H1 (cell line): ENCODE results near the gene ABCC4. TPM values are rescaled to one million over a fixed set of nuclear protein-coding genes. Genes with fewer than 3 reads are reported as not detected.
"Not testable (repeated sequence)": the region's sequence is repeated elsewhere in the genome, so short reads cannot be mapped to it uniquely, and the experiment has no call there.

Experiments used
- CTCF ChIA-PET: fragments of 300-600 bp; sonication (Branson Sonifier 250); formaldehyde crosslinking; loops from one replicate; lab custom pipeline; 2021; ENCODE audit not compliant: partially characterized antibody; lab: Charles Lee
- POLR2A ChIA-PET: fragments of 300-600 bp; sonication (Branson Sonifier 250); formaldehyde crosslinking; loops from one replicate; lab custom pipeline; 2021; ENCODE audit warnings: inconsistent platforms; ENCODE audit not compliant: partially characterized antibody; lab: Charles Lee
- DNase-seq, 2 experiments: peaks; one replicate each; pipeline versions ENCODE4 v3.0.0 to v3.0.0-alpha.2; 2010 to 2022; ENCODE audit warnings: low spot score in 2 of 2, low read depth in 1 of 2, mixed read lengths in 1 of 2
- FAIRE-seq: peaks from 2 replicates; lab custom pipeline; 2011; peaks lifted over from hg19 to GRCh38; lab: Jason Lieb, UNC
- H2AFZ ChIP-seq: 2 replicates; pipeline ENCODE4 v1.8.1; 2012; ENCODE audit warnings: low read length, inconsistent platforms
- H2AK5ac ChIP-seq: 2 replicates; pipeline ENCODE4 v1.6.1; 2013; ENCODE audit warnings: low read depth, low read length
- H2BK120ac ChIP-seq: replicated peaks from 2 replicates; pipeline ENCODE3; 2013; ENCODE audit warnings: low read depth, low read length, inconsistent platforms
- H2BK12ac ChIP-seq: 2 replicates; pipeline ENCODE4 v1.6.1; 2013; ENCODE audit warnings: low read depth, low read length
- H2BK15ac ChIP-seq: 2 replicates; pipeline ENCODE4 v1.6.1; 2013; ENCODE audit warnings: low read length
- H2BK20ac ChIP-seq: 2 replicates; pipeline ENCODE4 v1.6.1; 2013; ENCODE audit warnings: low read length
- H2BK5ac ChIP-seq: 2 replicates; pipeline ENCODE4 v1.6.1; 2013; ENCODE audit warnings: low read depth, low read length
- H3K14ac ChIP-seq: 2 replicates; pipeline ENCODE4 v1.6.1; 2013; ENCODE audit warnings: inconsistent platforms; ENCODE audit not compliant: insufficient read length
- H3K18ac ChIP-seq: 2 replicates; pipeline ENCODE4 v1.6.1; 2013; ENCODE audit warnings: low read length; ENCODE audit errors: extremely low read depth
- H3K23ac ChIP-seq: 2 replicates; pipeline ENCODE4 v1.6.1; 2013; ENCODE audit warnings: inconsistent platforms; ENCODE audit not compliant: insufficient read length
- H3K23me2 ChIP-seq: 2 replicates; pipeline ENCODE4 v1.6.1; 2013; ENCODE audit warnings: low read depth, low read length
- H3K27ac ChIP-seq: 2 replicates; pipeline ENCODE4 v1.6.1; 2011; ENCODE audit warnings: low read depth, low read length, inconsistent platforms
- H3K27me3 ChIP-seq, 4 experiments: replicated peaks in 1 of 4; 1 replicate in 1 of 4; 2 replicates in 3 of 4; pipeline versions ENCODE4 v1.6.1 to v1.8.1; 2011 to 2013; ENCODE audit warnings: low read length in 3 of 4, mild to moderate bottlenecking in 3 of 4, inconsistent platforms in 2 of 4, mixed read lengths in 2 of 4, moderate library complexity in 1 of 4; ENCODE audit not compliant: control insufficient read depth in 3 of 4, insufficient read depth in 3 of 4; ENCODE audit errors: extremely low read depth in 1 of 4
- H3K36me3 ChIP-seq, 4 experiments: 2 replicates each; pipeline versions ENCODE4 v1.6.1 to v1.8.1; 2011 to 2013; ENCODE audit warnings: mild to moderate bottlenecking in 4 of 4, low read length in 3 of 4, moderate library complexity in 2 of 4, control low read depth in 1 of 4, inconsistent platforms in 1 of 4; ENCODE audit not compliant: insufficient read depth in 4 of 4, control insufficient read depth in 2 of 4
- H3K4ac ChIP-seq: replicated peaks from 2 replicates; pipeline ENCODE3; 2013; ENCODE audit warnings: low read length, low read depth, mixed read lengths, inconsistent platforms; ENCODE audit not compliant: insufficient read length
- H3K4me1 ChIP-seq, 4 experiments: replicated peaks in 1 of 4; 1 replicate in 1 of 4; 2 replicates in 3 of 4; pipeline versions ENCODE4 v1.6.1 to v1.8.1; 2011 to 2013; ENCODE audit warnings: low read length in 3 of 4, inconsistent platforms in 2 of 4, mixed read lengths in 1 of 4; ENCODE audit not compliant: insufficient read depth in 4 of 4, control insufficient read depth in 3 of 4
- H3K4me2 ChIP-seq, 2 experiments: 2 replicates each; pipeline versions ENCODE4 v1.6.1 to v1.8.1; 2011 to 2013; ENCODE audit warnings: low read depth in 2 of 2, low read length in 2 of 2, control low read depth in 1 of 2, inconsistent platforms in 1 of 2, mild to moderate bottlenecking in 1 of 2; ENCODE audit not compliant: insufficient read depth in 1 of 2
- H3K4me3 ChIP-seq, 4 experiments: fragments of 200-600, 300-600 bp in 1 of 4; sonication (generic), shearing (Covaris generic), sonication (Bioruptor Twin) in 1 of 4; 2 replicates each; pipeline versions ENCODE4 v1.5.1 to v1.8.1; 2011 to 2016; ENCODE audit warnings: low read length in 4 of 4, low read depth in 3 of 4, control low read depth in 2 of 4, inconsistent platforms in 2 of 4, mild to moderate bottlenecking in 2 of 4, mixed read lengths in 1 of 4, moderate library complexity in 1 of 4; ENCODE audit not compliant: insufficient read depth in 2 of 4; ENCODE audit errors: extremely low read depth in 1 of 4
- H3K56ac ChIP-seq: replicated peaks from 2 replicates; pipeline ENCODE3; 2013; ENCODE audit warnings: low read depth, mild to moderate bottlenecking, mixed read lengths, low read length, inconsistent platforms; ENCODE audit not compliant: insufficient read length
- H3K79me1 ChIP-seq: 2 replicates; pipeline ENCODE4 v1.6.1; 2013; ENCODE audit warnings: low read depth, low read length, control low read depth
- H3K79me2 ChIP-seq, 2 experiments: 2 replicates each; pipeline versions ENCODE4 v1.6.1 to v1.8.1; 2012 to 2013; ENCODE audit warnings: low read length in 2 of 2, mild to moderate bottlenecking in 2 of 2, inconsistent platforms in 1 of 2; ENCODE audit not compliant: insufficient read depth in 2 of 2, control insufficient read depth in 1 of 2
- H3K9ac ChIP-seq, 4 experiments: replicated peaks in 1 of 4; 1 replicate in 1 of 4; 2 replicates in 3 of 4; pipeline versions ENCODE4 v1.6.1 to v1.8.1; 2011 to 2013; ENCODE audit warnings: low read depth in 3 of 4, low read length in 3 of 4, control low read depth in 2 of 4, mild to moderate bottlenecking in 2 of 4, moderate library complexity in 2 of 4, inconsistent platforms in 1 of 4; ENCODE audit errors: extremely low read depth in 1 of 4
- H3K9me3 ChIP-seq, 2 experiments: 2 replicates each; pipeline versions ENCODE4 v1.6.1 to v1.8.1; 2012 to 2013; ENCODE audit warnings: mild to moderate bottlenecking in 2 of 2, moderate library complexity in 2 of 2, control low read depth in 1 of 2, inconsistent platforms in 1 of 2, low read depth in 1 of 2, low read length in 1 of 2, mixed read lengths in 1 of 2; ENCODE audit not compliant: insufficient read depth in 2 of 2
- H4K20me1 ChIP-seq, 2 experiments: replicated peaks in 1 of 2; 2 replicates each; pipeline versions ENCODE3 to v1.8.1; 2011 to 2013; ENCODE audit warnings: inconsistent platforms in 2 of 2, low read length in 2 of 2, mild to moderate bottlenecking in 1 of 2; ENCODE audit not compliant: insufficient read depth in 2 of 2, control insufficient read depth in 1 of 2
- H4K5ac ChIP-seq: 2 replicates; pipeline ENCODE4 v1.6.1; 2013; ENCODE audit warnings: low read length, low read depth, mixed read lengths, inconsistent platforms; ENCODE audit not compliant: insufficient read length
- H4K8ac ChIP-seq: 2 replicates; pipeline ENCODE4 v1.8.0; 2013; ENCODE audit warnings: mild to moderate bottlenecking, moderate library complexity, low read length, inconsistent platforms; ENCODE audit not compliant: insufficient read depth; ENCODE audit errors: extremely low read depth
- H4K91ac ChIP-seq: replicated peaks from 2 replicates; pipeline ENCODE3; 2013; ENCODE audit warnings: low read length, mixed read lengths, inconsistent platforms; ENCODE audit not compliant: insufficient read length
- WGBS, 2 experiments: shearing (Covaris generic) in 1 of 2; methylation state at CpG; one replicate each; pipeline versions ENCODE4 v1.1.6 to v1.1.7; 2013 to 2015; ENCODE audit warnings: low lambda C conversion rate in 2 of 2, mixed read lengths in 2 of 2, inconsistent platforms in 1 of 2, low coverage in 1 of 2, missing lambda C conversion rate in 1 of 2; ENCODE audit not compliant: insufficient replicate concordance in 2 of 2, insufficient coverage in 1 of 2, insufficient read length in 1 of 2; ENCODE audit errors: extremely low coverage in 1 of 2, missing lambda C conversion rate in 1 of 2; 5-methylcytosine and 5-hydroxymethylcytosine counted together
- polyA plus RNA-seq, 7 experiments: library from polyadenylated mRNA; depleted of rRNA in 3 of 7; stranded (reverse) in 5 of 7; unstranded in 2 of 7; fragments of >200 nt in 5 of 7; fragments of 200-250 nt in 2 of 7; gene quantifications; 1 replicate in 5 of 7; 2 replicates in 1 of 7; 4 replicates in 1 of 7; pipeline versions ENCODE4 v1.2.1 to v1.2.3, GENCODE V29; 2011 to 2013; ENCODE audit warnings: missing spikeins in 2 of 7, mixed read lengths in 2 of 7
- total RNA-seq: library from RNA; stranded (reverse); fragmentation: NEBNext Ultra II Directional; extraction: Animal tissue kit (Norgen Biotek cat#: 25700); gene quantifications from 2 replicates; pipeline ENCODE4 v1.2.1, GENCODE V29; 2021

Gene ABCC4
- total and polyA plus RNA-seq, 2 of the 8 experiments (the other 6 are each of a cell fraction or from before 2014, with no cell fraction given) = 4.0 to 14.1 TPM

DNA sequence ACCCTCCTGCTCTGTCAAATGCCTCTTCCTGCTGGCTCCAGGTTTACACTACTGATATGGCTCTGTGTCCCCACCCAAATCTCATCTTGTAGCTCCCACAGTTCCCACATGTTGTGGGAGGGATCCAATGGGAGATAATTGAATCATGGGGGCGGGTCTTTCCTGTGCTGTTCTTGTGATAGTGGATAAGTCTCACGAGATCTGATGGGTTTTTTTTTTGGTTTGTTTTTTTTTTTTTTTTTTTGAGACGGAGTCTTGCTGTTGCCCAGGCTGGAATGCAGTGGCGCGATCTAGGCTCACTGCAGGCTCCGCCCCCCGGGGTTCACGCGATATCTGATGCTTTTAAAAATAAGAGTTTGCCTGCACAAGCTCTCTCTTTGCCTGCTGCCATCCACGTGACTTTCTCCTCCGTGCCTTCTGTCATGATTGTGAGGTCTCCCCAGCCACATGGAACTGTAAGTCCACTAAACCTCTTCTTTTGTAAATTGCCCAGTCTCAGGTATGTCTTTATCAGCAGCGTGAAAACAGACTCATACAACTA lies 27.6 kb downstream of the ABCC4 start:
- H2BK120ac ChIP-seq, H2BK5ac ChIP-seq, H3K23me2 ChIP-seq, H3K14ac ChIP-seq, H3K4me1 ChIP-seq, FAIRE-seq, H4K8ac ChIP-seq, H2AK5ac ChIP-seq, H2AFZ ChIP-seq, DNase-seq, H3K4ac ChIP-seq, H3K79me2 ChIP-seq, H4K20me1 ChIP-seq, H3K9ac ChIP-seq, H3K4me2 ChIP-seq, H2BK15ac ChIP-seq, H3K4me3 ChIP-seq, POLR2A ChIA-PET, H3K23ac ChIP-seq, H3K9me3 ChIP-seq, H2BK20ac ChIP-seq, H4K5ac ChIP-seq, H3K56ac ChIP-seq, H3K36me3 ChIP-seq, H3K18ac ChIP-seq, H3K27me3 ChIP-seq, H4K91ac ChIP-seq, H3K27ac ChIP-seq, H2BK12ac ChIP-seq, H3K79me1 ChIP-seq: not testable (repeated sequence)
- CTCF ChIA-PET = interaction anchor here (0.6 to 2.8 kb wide), 28 partner anchors 8 to 1356 kb away, joined by 3 to 11 read pairs (median 4); no protein-coding TSS in a partner anchor
- 85% methylated on average over 9 of the region's 12 CpGs; no CpG with 5 or more reads in 1 of the 2 experiments for WGBS, 2 experiments

DNA sequence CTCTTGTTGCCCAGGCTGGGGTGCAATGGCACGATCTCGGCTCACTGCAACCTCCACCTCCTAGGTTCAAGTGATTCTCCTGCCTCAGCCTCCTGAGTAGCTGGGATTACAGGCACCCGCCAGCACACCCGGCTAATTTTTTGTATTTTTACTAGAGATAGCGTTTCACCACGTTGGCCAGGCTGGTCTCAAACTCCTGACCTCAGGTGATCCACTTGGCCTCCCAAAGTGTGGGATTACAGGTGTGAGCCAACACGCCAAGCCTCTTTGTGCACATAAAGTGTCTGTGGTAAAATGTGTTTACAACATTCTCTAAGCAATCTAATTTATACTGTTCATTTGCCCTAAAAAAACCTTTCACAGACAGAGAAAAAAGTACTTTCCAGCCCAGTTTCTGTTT lies 29.2 kb downstream of the ABCC4 start:
- H3K79me2 ChIP-seq = not testable (repeated sequence)

More for the DNA sequence above, 29.2 kb downstream of the ABCC4 start:
- H4K5ac ChIP-seq, H2BK15ac ChIP-seq, H2BK20ac ChIP-seq, FAIRE-seq, H2AFZ ChIP-seq, H3K27ac ChIP-seq, H3K27me3 ChIP-seq, H2AK5ac ChIP-seq, H3K23me2 ChIP-seq, H3K4ac ChIP-seq, H3K9me3 ChIP-seq, H3K4me2 ChIP-seq, H3K4me1 ChIP-seq, H3K9ac ChIP-seq, H3K14ac ChIP-seq, H3K18ac ChIP-seq, H2BK12ac ChIP-seq, H3K79me1 ChIP-seq, H4K8ac ChIP-seq, H2BK5ac ChIP-seq, H3K56ac ChIP-seq, H3K36me3 ChIP-seq, H4K91ac ChIP-seq, POLR2A ChIA-PET, H2BK120ac ChIP-seq, DNase-seq, H4K20me1 ChIP-seq, H3K23ac ChIP-seq, H3K4me3 ChIP-seq: not testable (repeated sequence)
- CTCF ChIA-PET = interaction anchor here (0.6 to 1.7 kb wide), 6 partner anchors 25 to 547 kb away, joined by 3 to 6 read pairs (median 4); no protein-coding TSS in a partner anchor
- WGBS, 2 experiments = 98% methylated on average over 7 of the region's 7 CpGs; no CpG with 5 or more reads in 1 of the 2 experiments
